ENCODE results near the gene MCF2L2.

MCF2L2 gene

GRCh38 chr3:183357564-183358079 lies 70.8 kb downstream of the MCF2L2 start:
- DNase-seq, result no peak

- DNase-seq, result no peak
These were observed 71.5 kb downstream of the MCF2L2 start for GRCh38 chr3:183356920-183357319.

- DNase-seq, result no peak
These were observed 73.5 kb downstream of the MCF2L2 start for GRCh38 chr3:183354874-183355273.

- DNase-seq, result no peak
These were observed 74.0 kb downstream of the MCF2L2 start for GRCh38 chr3:183354325-183354831.

- DNase-seq, result no peak
These were observed 75.0 kb downstream of the MCF2L2 start for GRCh38 chr3:183353421-183353820.

GRCh38 chr3:183350164-183350563 lies 78.3 kb downstream of the MCF2L2 start:
- DNase-seq, result peak; percentile 31

- DNase-seq, result peak; percentile 1
These were observed 78.8 kb downstream of the MCF2L2 start for GRCh38 chr3:183349421-183350157.

- DNase-seq, result no peak
These were observed 85.6 kb downstream of the MCF2L2 start for GRCh38 chr3:183342824-183343223.

GRCh38 chr3:183341545-183342288 lies 86.7 kb downstream of the MCF2L2 start:
- no peak for DNase-seq

GRCh38 chr3:183340222-183340621 lies 88.2 kb downstream of the MCF2L2 start:
- no peak for DNase-seq

- DNase-seq, result no peak
These were observed 88.8 kb downstream of the MCF2L2 start for GRCh38 chr3:183339461-183340086.

GRCh38 chr3:183338520-183338919 lies 89.9 kb downstream of the MCF2L2 start:
- no peak for DNase-seq

- DNase-seq, result no peak
These were observed 95.9 kb downstream of the MCF2L2 start for GRCh38 chr3:183332487-183332886.

- DNase-seq, result no peak
These were observed 96.9 kb downstream of the MCF2L2 start for GRCh38 chr3:183331498-183331897.

GRCh38 chr3:183330881-183331280 lies 97.5 kb downstream of the MCF2L2 start:
- DNase-seq, result no peak

GRCh38 chr3:183329543-183329942 lies 98.9 kb downstream of the MCF2L2 start:
- no peak for DNase-seq

GRCh38 chr3:183328823-183329222 lies 99.6 kb downstream of the MCF2L2 start:
- DNase-seq, result no peak

- no peak for DNase-seq
These were observed 100.3 kb downstream of the MCF2L2 start for GRCh38 chr3:183328164-183328563.

GRCh38 chr3:183327343-183327742 lies 101.1 kb downstream of the MCF2L2 start:
- DNase-seq, result no peak

- no peak for DNase-seq
These were observed 104.3 kb downstream of the MCF2L2 start for GRCh38 chr3:183324083-183324482.

GRCh38 chr3:183319371-183319770 lies 109.0 kb downstream of the MCF2L2 start:
- no peak for DNase-seq

- no peak for DNase-seq
These were observed 109.5 kb downstream of the MCF2L2 start for GRCh38 chr3:183318877-183319276.
